Stimulated activated naive CD8-positive, alpha-beta T cell treated with anti-CD3 and anti-CD28 coated beads, Interleukin-15, amount 100 ng/mL, for 72 hours (primary cell): ENCODE data around the gene ELP4.
A peak's percentile ranks its signal among the peaks of the same experiment; 100 is the strongest.

ENCODE experiments used
- ATAC-seq: fragments of 150-1000 bp; cut with Tn5 transposase; 2 replicates; pipeline ENCODE4 v1.10.0; 2021; ENCODE audit warnings: mild to moderate bottlenecking, moderate library complexity
- DNase-seq, 2 donors: peaks; one replicate each; pipeline ENCODE4 v3.0.0; 2021 to 2022
- H3K27ac Mint-ChIP-seq, 2 donors: one replicate each; pipeline ENCODE4 v1.8.0; 2022; ENCODE audit warnings: mild to moderate bottlenecking in 2 of 2, mixed read lengths in 2 of 2, moderate library complexity in 2 of 2
- H3K27me3 Mint-ChIP-seq: one replicate; pipeline ENCODE4 v1.8.0; 2022; ENCODE audit warnings: mixed read lengths
- H3K4me1 Mint-ChIP-seq: one replicate; pipeline ENCODE4 v1.8.0; 2022; ENCODE audit warnings: mild to moderate bottlenecking, mixed read lengths
- H3K4me3 Mint-ChIP-seq, 2 donors: one replicate each; pipeline ENCODE4 v1.8.0; 2022; ENCODE audit warnings: mild to moderate bottlenecking in 2 of 2, mixed read lengths in 2 of 2, moderate library complexity in 1 of 2
- H3K9me3 Mint-ChIP-seq, 2 donors: one replicate each; pipeline ENCODE4 v1.8.0; 2022; ENCODE audit warnings: mixed read lengths in 2 of 2

Gene ELP4

DNA sequence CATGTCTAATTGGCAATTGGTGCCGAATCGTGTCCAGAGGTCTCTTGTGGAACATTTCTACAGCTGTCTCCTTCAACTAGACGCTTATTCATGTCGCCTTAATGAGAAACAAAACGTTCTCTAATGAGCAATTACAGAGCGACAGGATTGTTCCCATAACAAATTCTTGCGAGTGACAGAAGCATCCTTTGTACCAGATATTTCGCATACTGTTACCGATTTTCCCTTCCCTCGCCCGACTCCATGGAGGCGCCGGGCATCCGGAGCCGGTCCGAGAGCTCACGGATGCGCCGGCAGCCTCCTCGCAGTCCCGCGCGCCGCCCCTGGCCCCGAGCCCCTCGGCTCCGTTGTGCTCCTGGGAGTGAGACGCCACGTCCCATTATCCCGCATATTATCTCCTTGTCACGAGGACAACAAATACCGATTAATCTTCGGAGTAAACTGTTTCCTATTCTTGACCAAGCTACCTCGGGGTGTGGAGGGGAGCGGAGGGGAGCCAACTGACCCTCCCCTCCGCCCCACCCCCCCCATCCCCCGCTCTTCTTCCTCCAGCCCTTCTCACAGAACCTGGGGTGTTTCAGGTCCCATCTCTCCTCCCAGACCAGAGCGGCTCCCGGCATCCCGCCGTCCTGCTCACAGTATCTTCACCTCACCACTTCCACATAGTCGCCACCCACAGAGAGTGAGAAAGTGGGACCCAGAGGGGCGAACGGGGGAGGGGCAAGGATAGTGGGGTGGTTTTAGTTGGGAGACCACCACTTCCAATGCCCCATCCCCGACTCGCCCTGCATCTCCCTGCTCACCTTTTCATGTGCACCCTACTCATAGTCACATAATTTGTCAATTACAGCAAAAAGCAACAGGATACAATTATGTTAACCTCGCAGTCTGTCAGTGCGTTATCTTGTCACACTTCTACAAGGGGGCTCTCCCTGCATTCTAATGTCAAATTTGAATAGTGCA is 290.1 kb downstream of the ELP4 start:
- DNase-seq (no peak), ATAC-seq (no peak)
- H3K4me3 Mint-ChIP-seq: peak overlapping the region; percentile 53 to 65
- peaks cover 96% of the 10 kb centered on the region for H3K27me3 Mint-ChIP-seq
- no peak overlapping the region for H3K27ac Mint-ChIP-seq
- H3K4me1 Mint-ChIP-seq: peaks cover 69% of the 10 kb centered on the region
- H3K9me3 Mint-ChIP-seq: peaks cover 7 to 9% of the 10 kb centered on the region in 2 donors

DNA sequence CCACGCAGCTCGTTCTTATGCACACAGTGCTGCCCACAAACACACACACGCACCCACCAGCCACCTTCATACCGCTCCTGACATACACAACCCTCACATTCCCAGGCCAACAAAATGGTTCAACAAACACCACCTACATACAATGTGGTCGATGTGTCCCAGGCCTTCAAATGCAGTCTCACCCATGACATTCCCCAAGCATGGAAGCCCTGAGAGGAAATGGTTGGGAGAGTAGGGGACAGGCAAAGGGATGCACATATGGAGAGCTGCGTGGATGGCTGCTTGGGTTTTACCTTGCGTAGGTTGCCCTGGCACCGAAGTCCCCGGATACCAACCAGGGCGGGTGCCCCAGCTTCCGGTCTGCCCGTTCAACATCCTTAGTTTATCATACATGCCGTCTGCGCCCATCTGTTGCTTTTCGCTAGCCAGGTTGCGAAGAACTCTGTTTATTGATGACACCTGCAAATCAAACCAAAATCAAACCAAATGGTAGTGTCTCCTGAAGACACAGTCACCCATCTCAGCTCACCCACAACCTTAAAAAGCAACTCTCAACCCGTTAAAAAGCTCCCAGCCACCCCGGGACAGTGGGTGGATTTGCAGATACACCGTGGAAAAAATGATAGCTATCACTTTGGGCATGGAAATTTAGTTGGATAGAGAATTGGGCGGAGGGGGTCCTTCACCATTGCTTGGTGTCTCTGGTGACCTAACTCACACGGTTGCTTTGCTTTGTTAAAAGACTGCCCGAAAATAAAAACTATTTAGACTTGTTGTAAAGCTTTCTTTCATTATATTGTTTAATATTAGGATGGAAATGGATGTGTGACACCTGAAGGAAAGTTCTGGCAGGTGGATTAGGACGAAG is 291.1 kb downstream of the ELP4 start:
- Mint-ChIP-seq H3K27me3 (peaks cover 99% of the 10 kb centered on the region), H3K4me1 (peaks cover 77% of the 10 kb centered on the region), H3K4me3 (peak overlapping the region in 1 of 2 donors; percentile 65), H3K27ac (no peak overlapping the region), H3K9me3 (peaks cover 7 to 9% of the 10 kb centered on the region in 2 donors)
- DNase-seq (no peak), ATAC-seq (no peak)

DNA sequence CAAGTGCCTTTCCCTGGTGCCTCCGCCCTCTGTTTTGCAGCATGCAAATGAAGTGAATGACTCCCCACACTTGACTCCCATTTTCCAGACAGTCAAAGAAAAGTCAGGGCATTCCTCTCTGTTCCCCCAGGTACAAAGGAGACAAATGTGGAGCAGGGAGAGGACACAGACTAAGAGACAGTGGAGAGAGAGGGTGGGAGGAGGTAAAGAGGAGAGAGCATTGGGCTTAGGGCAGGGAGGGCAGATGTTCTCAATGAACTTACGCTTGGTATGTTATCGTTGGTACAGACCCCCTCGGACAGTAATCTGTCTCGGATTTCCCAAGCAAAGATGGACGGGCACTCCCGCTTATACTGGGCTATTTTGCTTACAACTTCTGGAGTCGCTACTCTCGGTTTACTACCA is 291.7 kb downstream of the ELP4 start:
- DNase-seq: no peak
- Mint-ChIP-seq H3K27ac (no peak overlapping the region), H3K4me3 (no peak overlapping the region), H3K4me1 (peaks cover 79% of the 10 kb centered on the region), H3K27me3 (peaks cover 99% of the 10 kb centered on the region), H3K9me3 (peaks cover 7 to 9% of the 10 kb centered on the region in 2 donors)
- ATAC-seq: no peak

DNA sequence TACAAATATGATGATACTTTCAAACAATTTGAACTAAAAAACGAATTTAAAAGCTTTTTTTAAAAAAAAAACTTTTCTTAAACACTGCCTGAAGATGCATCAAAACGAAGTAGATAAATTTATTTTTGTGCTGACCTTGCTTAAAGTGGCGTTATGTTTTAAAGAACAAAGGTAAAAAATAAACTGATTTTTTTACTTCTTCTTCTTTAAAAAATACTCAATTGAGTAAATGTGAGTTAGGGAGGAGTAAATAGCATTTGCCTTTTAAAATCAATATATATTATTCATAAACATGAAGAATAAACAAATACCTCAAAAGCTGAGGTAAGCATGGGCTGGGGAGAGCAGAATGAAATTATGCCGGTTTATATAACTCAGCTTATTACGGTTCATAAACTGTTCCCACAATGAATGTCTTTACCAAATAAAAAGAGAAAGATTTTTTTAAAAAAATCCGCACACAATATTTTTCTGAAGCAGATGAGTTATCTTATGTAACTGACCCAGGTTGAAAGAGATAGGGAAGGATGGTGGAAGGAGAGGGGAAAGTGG is 292.5 kb downstream of the ELP4 start:
- H3K27ac Mint-ChIP-seq: no peak overlapping the region
- peaks cover 99% of the 10 kb centered on the region for H3K27me3 Mint-ChIP-seq
- ATAC-seq: no peak
- peaks cover 72% of the 10 kb centered on the region for H3K4me1 Mint-ChIP-seq
- no peak overlapping the region for H3K4me3 Mint-ChIP-seq
- peaks cover 7 to 9% of the 10 kb centered on the region in 2 donors for H3K9me3 Mint-ChIP-seq
- no peak for DNase-seq

DNA sequence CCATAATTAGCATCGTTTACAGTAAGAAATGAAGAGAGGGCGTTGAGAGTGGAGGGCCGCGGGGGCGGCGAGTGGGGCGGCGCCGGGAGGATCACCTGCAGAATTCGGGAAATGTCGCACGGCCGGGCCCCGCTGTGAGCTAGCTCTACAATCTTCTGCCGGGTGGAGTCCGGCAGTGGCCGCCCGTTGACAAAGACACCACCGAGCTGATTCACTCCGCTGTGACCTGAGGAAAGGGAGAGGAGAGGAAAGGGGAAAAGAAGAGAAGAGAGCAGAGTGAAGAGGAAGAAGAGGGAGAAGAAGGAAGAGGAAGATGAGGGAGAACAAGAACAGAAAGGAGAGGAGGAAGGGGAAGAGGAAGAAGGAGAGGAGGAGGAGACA is 293.0 kb downstream of the ELP4 start:
- Mint-ChIP-seq H3K4me1 (peaks cover 67% of the 10 kb centered on the region), H3K27ac (no peak overlapping the region), H3K9me3 (peaks cover 7 to 9% of the 10 kb centered on the region in 2 donors), H3K27me3 (peaks cover 99% of the 10 kb centered on the region), H3K4me3 (no peak overlapping the region)
- no peak for ATAC-seq
- no peak for DNase-seq

DNA sequence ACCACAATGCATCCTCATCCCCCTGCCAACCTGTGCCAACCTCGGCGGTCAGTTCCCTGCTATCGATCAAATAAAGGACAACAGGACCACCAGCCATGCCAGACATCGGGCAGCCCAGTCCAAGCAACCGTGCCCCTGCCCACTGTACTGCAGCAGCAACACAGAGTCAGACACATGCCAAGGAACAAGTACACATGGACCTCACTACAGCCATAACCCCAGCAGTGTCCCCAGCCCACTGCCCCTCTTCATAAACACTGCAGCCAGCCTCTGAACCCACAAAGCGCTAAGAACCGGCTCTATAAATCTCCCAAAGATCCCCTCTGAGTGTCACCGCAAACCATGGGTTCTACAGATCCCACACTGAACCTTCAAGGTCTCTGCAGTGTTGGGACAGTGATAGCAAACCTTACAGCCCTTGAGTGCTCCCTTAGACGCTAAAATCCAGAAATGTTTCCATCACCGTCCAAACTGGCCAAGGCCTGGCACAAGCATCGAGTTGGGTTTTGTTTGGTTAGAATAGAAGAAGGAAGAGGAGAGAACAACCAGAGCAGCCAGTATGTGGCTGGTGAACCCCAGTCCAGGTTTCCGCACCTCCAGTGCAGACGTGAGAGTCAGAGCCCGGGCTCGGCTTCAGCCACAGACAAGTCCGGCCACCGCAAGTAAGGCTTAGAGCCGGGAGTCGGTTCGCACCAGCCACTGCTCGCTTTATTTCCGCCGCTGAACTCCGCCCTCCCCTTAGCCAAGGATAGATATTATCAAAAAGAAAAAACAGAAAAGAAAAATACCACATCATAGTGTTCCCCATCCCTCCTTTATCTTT is 293.6 kb downstream of the ELP4 start:
- Mint-ChIP-seq H3K9me3 (peaks cover 7 to 9% of the 10 kb centered on the region in 2 donors), H3K27ac (no peak overlapping the region), H3K27me3 (peaks cover 99% of the 10 kb centered on the region), H3K4me3 (peak overlapping the region in 1 of 2 donors; percentile 82), H3K4me1 (peaks cover 63% of the 10 kb centered on the region)
- ATAC-seq (no peak), DNase-seq (no peak)

DNA sequence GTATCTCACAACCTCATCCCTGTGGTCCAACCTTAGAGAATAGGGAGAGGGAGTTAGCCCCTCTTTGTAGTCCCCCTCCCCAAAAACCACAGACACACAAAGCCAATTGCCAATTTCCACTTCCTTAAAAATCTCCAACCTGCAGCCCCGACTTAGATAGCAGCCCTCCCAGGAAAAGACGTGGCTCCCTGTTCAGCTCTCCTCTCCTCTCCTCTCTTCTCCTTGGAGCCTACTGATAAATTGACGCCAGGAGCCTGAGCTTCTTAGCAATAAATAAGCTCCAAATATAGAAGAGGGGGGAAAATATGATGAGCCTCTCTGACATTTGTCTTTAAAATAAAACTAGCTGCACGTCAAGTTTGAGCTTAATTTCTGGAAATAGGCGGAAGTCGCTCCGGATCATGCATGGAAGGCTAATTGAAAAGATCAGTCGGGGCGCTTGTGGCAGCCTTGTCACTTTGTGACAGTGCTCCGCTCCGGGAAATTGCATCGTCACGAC is 294.3 kb downstream of the ELP4 start:
- ATAC-seq: no peak
- H3K4me3 Mint-ChIP-seq: peak overlapping the region; percentile 42 to 82
- peaks cover 65% of the 10 kb centered on the region for H3K4me1 Mint-ChIP-seq
- H3K9me3 Mint-ChIP-seq: peaks cover 7 to 9% of the 10 kb centered on the region in 2 donors
- no peak overlapping the region for H3K27ac Mint-ChIP-seq
- no peak for DNase-seq
- H3K27me3 Mint-ChIP-seq: peaks cover 99% of the 10 kb centered on the region

- DNase-seq (no peak), ATAC-seq (no peak)
- H3K4me1 Mint-ChIP-seq: peaks cover 65% of the 10 kb centered on the region
- H3K27ac Mint-ChIP-seq: no peak overlapping the region
- H3K9me3 Mint-ChIP-seq: peaks cover 7 to 9% of the 10 kb centered on the region in 2 donors
- peaks cover 99% of the 10 kb centered on the region for H3K27me3 Mint-ChIP-seq
- H3K4me3 Mint-ChIP-seq: peak overlapping the region; percentile 42 to 82
These were observed 294.9 kb downstream of the ELP4 start for GRCh38 chr11:31804312-31805036.

GRCh38 chr11:31805037-31805628 is 295.6 kb downstream of the ELP4 start:
- Mint-ChIP-seq H3K4me1 (peaks cover 65% of the 10 kb centered on the region), H3K27ac (no peak overlapping the region), H3K4me3 (peak overlapping the region; percentile 42 to 82), H3K9me3 (peaks cover 5 to 7% of the 10 kb centered on the region in 2 donors), H3K27me3 (peaks cover 99% of the 10 kb centered on the region)
- peak; percentile 22 for ATAC-seq
- no peak for DNase-seq

- DNase-seq (no peak), ATAC-seq (peak; percentile 41)
- Mint-ChIP-seq H3K4me1 (peaks cover 62% of the 10 kb centered on the region), H3K9me3 (peaks cover 0 to 7% of the 10 kb centered on the region in 2 donors), H3K27me3 (peaks cover 99% of the 10 kb centered on the region), H3K4me3 (no peak overlapping the region), H3K27ac (no peak overlapping the region)
These were observed 296.1 kb downstream of the ELP4 start for GRCh38 chr11:31805629-31806185.

GRCh38 chr11:31806186-31806927 is 296.8 kb downstream of the ELP4 start:
- Mint-ChIP-seq H3K27me3 (peaks cover 99% of the 10 kb centered on the region), H3K4me3 (no peak overlapping the region), H3K4me1 (peaks cover 62% of the 10 kb centered on the region), H3K27ac (no peak overlapping the region), H3K9me3 (peaks cover 0 to 4% of the 10 kb centered on the region in 2 donors)
- ATAC-seq (no peak), DNase-seq (no peak)

GRCh38 chr11:31806928-31807798 is 297.6 kb downstream of the ELP4 start:
- no peak overlapping the region for H3K27ac Mint-ChIP-seq
- no peaks in the 10 kb centered on the region for H3K9me3 Mint-ChIP-seq
- peaks cover 69% of the 10 kb centered on the region for H3K4me1 Mint-ChIP-seq
- no peak overlapping the region for H3K4me3 Mint-ChIP-seq
- ATAC-seq: no peak
- peaks cover 100% of the 10 kb centered on the region for H3K27me3 Mint-ChIP-seq
- DNase-seq: no peak
